Fibroblast of lung (primary cell): Measurements from ENCODE around the gene AGRP. TPM values are rescaled to one million over a fixed set of nuclear protein-coding genes. Genes with fewer than 3 reads are reported as not detected.

Experiments
- DNase-seq, 2 donors: peaks; one replicate each; pipeline versions ENCODE4 v3.0.0 to v3.0.0-alpha.2; 2010; ENCODE audit warnings: low read depth in 2 of 2
- H2AFZ ChIP-seq: 2 replicates; pipeline ENCODE4 v1.5.1; 2012; ENCODE audit warnings: low read length, control low read depth, inconsistent platforms
- H3K27ac ChIP-seq: 2 replicates; pipeline ENCODE4 v1.5.1; 2011; ENCODE audit warnings: low read length, control low read depth; ENCODE audit not compliant: insufficient read depth
- H3K27me3 ChIP-seq: 2 replicates; pipeline ENCODE4 v1.5.1; 2011; ENCODE audit warnings: mild to moderate bottlenecking, low read length; ENCODE audit not compliant: control insufficient read depth, insufficient read depth
- H3K36me3 ChIP-seq: 2 replicates; pipeline ENCODE4 v1.5.1; 2011; ENCODE audit warnings: low read length; ENCODE audit not compliant: control insufficient read depth, insufficient read depth
- H3K4me1 ChIP-seq: 2 replicates; pipeline ENCODE4 v1.5.1; 2011; ENCODE audit warnings: low read length; ENCODE audit not compliant: control insufficient read depth, insufficient read depth; ENCODE audit errors: extremely low read depth
- H3K4me2 ChIP-seq: 2 replicates; pipeline ENCODE4 v1.5.1; 2011; ENCODE audit warnings: low read length, control low read depth; ENCODE audit not compliant: insufficient read depth; ENCODE audit errors: extremely low read depth
- H3K4me3 ChIP-seq, 4 experiments: fragments of 200-600 bp in 1 of 4; sonication (generic) in 1 of 4; replicated peaks in 1 of 4; 2 replicates each; pipeline ENCODE4 v1.5.1; 2011 to 2016; ENCODE audit warnings: low read length in 4 of 4, low read depth in 3 of 4, mild to moderate bottlenecking in 3 of 4, control low read depth in 2 of 4, inconsistent platforms in 1 of 4, mixed read lengths in 1 of 4; ENCODE audit not compliant: insufficient read depth in 1 of 4; ENCODE audit errors: control extremely low read depth in 1 of 4
- H3K79me2 ChIP-seq: 2 replicates; pipeline ENCODE4 v1.5.1; 2012; ENCODE audit warnings: mild to moderate bottlenecking, low read length, inconsistent platforms; ENCODE audit not compliant: control insufficient read depth, insufficient read depth
- H3K9ac ChIP-seq: 2 replicates; pipeline ENCODE4 v1.5.1; 2011; ENCODE audit warnings: mild to moderate bottlenecking, low read length, control low read depth; ENCODE audit not compliant: insufficient read depth
- H3K9me3 ChIP-seq: 2 replicates; pipeline ENCODE4 v1.5.1; 2012; ENCODE audit warnings: low read depth, low read length; ENCODE audit not compliant: control insufficient read depth, insufficient read depth
- H4K20me1 ChIP-seq: 2 replicates; pipeline ENCODE4 v1.5.1; 2011; ENCODE audit warnings: low read length; ENCODE audit not compliant: control insufficient read depth, insufficient read depth; ENCODE audit errors: extremely low read depth
- EZH2 ChIP-seq: IDR thresholded peaks from 2 replicates; pipeline ENCODE4 v1.5.1; 2012; ENCODE audit warnings: low read length, control low read depth, mild to moderate bottlenecking; ENCODE audit errors: missing control alignments
- polyA plus RNA-seq, 2 donors: library from polyadenylated mRNA; depleted of rRNA in 1 of 2; stranded (reverse) in 1 of 2; unstranded in 1 of 2; fragments of >200 nt; gene quantifications; 2 replicates each; pipeline ENCODE4 v1.2.1, GENCODE V29; 2011 to 2012; ENCODE audit warnings: missing spikeins in 1 of 2
- total RNA-seq: library from RNA; depleted of rRNA; stranded (reverse); fragments of >200 nt; gene quantifications from 2 replicates; pipeline ENCODE4 v1.2.1, GENCODE V29; 2014
- TF ChIP-seq, protein P1 (sequence below), 2 donors: IDR thresholded peaks in 1 of 2; conservative IDR thresholded peaks in 1 of 2; 1 replicate in 1 of 2; 2 replicates in 1 of 2; pipeline ENCODE4 v1.5.1; 2011 to 2012; ENCODE audit warnings: low read length in 2 of 2, control low read depth in 1 of 2, inconsistent platforms in 1 of 2, low read depth in 1 of 2, mild to moderate bottlenecking in 1 of 2

The AGRP gene
- total and polyA plus RNA-seq, 2 donors (not counting 1 experiment from before 2014, with no cell fraction given): not detected

DNA sequence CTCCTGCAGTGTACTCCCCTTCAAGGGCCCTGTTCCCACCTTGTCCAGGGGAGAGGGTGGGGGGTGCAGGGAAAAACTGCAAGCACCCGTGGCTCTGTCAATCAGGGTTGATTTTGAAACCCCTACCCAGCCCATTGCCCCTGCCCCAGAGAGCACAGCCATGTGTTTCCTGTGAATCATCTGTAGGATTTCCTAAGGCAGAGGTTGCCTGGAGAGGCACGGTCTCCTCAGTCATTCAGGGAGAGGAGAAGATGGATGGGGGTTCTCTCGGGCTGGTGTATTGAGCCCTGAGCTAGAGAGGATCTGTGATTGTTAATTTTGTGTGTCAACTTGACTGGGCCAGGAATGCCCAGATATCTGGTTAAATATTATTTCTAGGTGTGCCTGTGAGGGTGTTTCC lies 3.5 kb upstream of the AGRP start:
- Histone ChIP-seq H3K27ac (no peak overlapping the region), H4K20me1 (no peaks in the 10 kb centered on the region)

DNA sequence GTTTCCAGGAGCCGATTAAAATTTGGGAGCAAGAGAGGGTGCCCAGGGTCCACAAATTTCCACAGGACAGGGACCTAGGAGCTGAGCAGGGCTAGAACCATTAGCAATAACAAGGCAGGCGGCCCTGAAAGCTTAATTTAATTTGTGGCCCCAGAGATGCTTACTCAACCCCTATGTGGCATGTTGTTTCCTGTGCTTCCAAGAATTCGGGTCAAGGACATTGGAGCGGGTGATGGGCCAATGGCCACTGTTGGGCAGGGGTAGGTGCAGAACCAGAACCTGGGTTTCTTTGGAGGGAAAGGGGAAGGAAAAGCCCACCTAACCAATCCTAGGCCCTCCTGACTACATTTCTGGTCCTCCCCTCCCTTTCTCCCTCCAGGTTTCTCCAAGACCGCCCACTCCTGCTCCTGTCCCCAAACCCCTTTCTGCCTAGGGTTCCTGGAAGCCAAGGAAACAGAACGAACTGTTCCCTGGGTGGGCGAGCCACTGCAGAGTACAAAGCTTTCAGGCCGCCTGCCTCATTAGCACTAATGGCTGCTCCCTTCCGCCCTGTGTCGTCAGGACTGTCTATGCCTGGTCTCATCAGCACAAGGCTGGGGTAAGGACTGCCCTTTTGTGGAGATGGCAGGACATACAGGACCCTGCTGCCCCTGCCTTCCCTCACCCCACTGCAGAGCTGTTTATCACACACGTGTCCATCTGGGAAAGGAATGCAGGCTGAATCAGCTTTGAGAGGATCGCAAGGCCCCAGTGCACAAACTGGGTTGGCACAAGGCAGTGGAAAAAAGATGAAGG lies 581 bp upstream of the AGRP start:
- Histone ChIP-seq H4K20me1 (no peaks in the 10 kb centered on the region), H3K27me3 (no peaks in the 10 kb centered on the region), H3K9ac (no peak overlapping the region), H3K4me1 (peaks cover 13% of the 10 kb centered on the region), H3K36me3 (peaks cover 4% of the 10 kb centered on the region), H3K9me3 (no peaks in the 10 kb centered on the region), H3K79me2 (peaks cover 18% of the 10 kb centered on the region), H2AFZ (no peak overlapping the region), H3K27ac (no peak overlapping the region), H3K4me2 (no peak overlapping the region), H3K4me3 (no peak overlapping the region)
- no peak for DNase-seq
- TF ChIP-seq, protein P1, sequence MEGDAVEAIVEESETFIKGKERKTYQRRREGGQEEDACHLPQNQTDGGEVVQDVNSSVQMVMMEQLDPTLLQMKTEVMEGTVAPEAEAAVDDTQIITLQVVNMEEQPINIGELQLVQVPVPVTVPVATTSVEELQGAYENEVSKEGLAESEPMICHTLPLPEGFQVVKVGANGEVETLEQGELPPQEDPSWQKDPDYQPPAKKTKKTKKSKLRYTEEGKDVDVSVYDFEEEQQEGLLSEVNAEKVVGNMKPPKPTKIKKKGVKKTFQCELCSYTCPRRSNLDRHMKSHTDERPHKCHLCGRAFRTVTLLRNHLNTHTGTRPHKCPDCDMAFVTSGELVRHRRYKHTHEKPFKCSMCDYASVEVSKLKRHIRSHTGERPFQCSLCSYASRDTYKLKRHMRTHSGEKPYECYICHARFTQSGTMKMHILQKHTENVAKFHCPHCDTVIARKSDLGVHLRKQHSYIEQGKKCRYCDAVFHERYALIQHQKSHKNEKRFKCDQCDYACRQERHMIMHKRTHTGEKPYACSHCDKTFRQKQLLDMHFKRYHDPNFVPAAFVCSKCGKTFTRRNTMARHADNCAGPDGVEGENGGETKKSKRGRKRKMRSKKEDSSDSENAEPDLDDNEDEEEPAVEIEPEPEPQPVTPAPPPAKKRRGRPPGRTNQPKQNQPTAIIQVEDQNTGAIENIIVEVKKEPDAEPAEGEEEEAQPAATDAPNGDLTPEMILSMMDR (conservative IDR thresholded peaks at IDR 0.05 in 1 of 2, IDR thresholded peaks at IDR 0.05 in 1 of 2; ENCODE audit: low read depth in 1 of 2, low read length in 2 of 2): no peak
- TF ChIP-seq EZH2: no peak

More for the DNA sequence above, 3.5 kb upstream of the AGRP start:
- Histone ChIP-seq H3K9ac (no peak overlapping the region), H3K27me3 (no peaks in the 10 kb centered on the region), H3K36me3 (peaks cover 4% of the 10 kb centered on the region), H3K4me1 (peaks cover 5% of the 10 kb centered on the region), H3K79me2 (no peaks in the 10 kb centered on the region), H2AFZ (no peak overlapping the region), H3K4me2 (no peak overlapping the region), H3K9me3 (no peaks in the 10 kb centered on the region), H3K4me3 (no peak overlapping the region)
- no peak for DNase-seq
- no peak for TF ChIP-seq EZH2
- TF ChIP-seq, protein P1 (conservative IDR thresholded peaks at IDR 0.05 in 1 of 2, IDR thresholded peaks at IDR 0.05 in 1 of 2; ENCODE audit: low read depth in 1 of 2, low read length in 2 of 2): no peak

DNA sequence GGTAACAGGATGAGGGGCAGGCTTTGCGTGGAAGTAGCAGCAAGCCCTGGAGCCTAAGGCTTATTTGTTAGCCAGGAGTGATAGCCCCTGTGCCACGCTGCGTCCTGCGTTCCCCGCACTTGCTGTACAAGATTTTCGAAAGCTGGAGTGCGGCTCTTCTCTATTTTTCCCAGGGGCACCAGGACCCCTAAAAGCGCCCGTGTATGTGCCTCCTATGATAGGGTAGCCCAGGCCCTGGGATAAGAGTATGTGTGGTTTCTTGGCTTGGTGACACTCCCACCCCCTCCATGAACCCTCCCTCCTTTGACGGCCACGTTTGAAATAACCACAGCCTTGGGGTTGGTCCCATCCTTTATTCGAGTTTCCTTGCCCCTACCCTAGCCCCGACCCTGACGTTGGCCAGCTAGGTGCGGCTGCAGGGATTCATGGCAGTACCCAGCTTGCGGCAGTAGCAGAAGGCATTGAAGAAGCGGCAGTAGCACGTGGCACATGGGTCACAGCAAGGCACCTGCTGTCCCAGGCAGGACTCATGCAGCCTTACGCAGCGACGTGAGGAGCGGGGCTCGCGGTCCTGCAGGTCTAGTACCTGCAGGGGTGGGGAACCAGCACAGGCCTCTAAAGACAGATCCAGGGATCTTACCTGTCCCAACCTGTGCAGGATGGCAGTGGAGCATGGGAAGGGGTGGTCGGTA lies 968 bp downstream of the AGRP start:
- Histone ChIP-seq H3K9ac (peak overlapping the region; percentile 10), H3K4me3 (peak overlapping the region; percentile 65 to 80 (median 76)), H3K79me2 (peaks cover 31% of the 10 kb centered on the region), H4K20me1 (no peaks in the 10 kb centered on the region), H2AFZ (peak overlapping the region; percentile 92), H3K9me3 (no peaks in the 10 kb centered on the region), H3K4me1 (peaks cover 13% of the 10 kb centered on the region), H3K36me3 (peaks cover 4% of the 10 kb centered on the region), H3K27ac (peak overlapping the region; percentile 80), H3K27me3 (no peaks in the 10 kb centered on the region), H3K4me2 (peak overlapping the region; percentile 99)
- no peak for DNase-seq
- TF ChIP-seq EZH2: no peak
- TF ChIP-seq, protein P1 (conservative IDR thresholded peaks at IDR 0.05 in 1 of 2, IDR thresholded peaks at IDR 0.05 in 1 of 2; ENCODE audit: low read depth in 1 of 2, low read length in 2 of 2): no peak
